Body of pancreas (tissue), 4 donors: Measurements from ENCODE around the gene MS4A13. TPM values are rescaled to one million over a fixed set of nuclear protein-coding genes. Genes with fewer than 3 reads are reported as not detected.

Experiments used
- ATAC-seq: fragments of 150-250 bp; one replicate; pipeline ENCODE4 v1.9.1; 2016
- DNase-seq, 4 donors: peaks; one replicate each; pipeline ENCODE4 v3.0.0-alpha.2; 2019
- H3K27ac ChIP-seq, 4 donors: fragments of 200-600 bp; sonication (generic); 1 replicate in 3 of 4; 2 replicates in 1 of 4; pipeline versions ENCODE4 v1.5.1 to v1.6.1; 2016 to 2019; ENCODE audit warnings: mild to moderate bottlenecking in 1 of 4, mixed read lengths in 1 of 4, moderate library complexity in 1 of 4
- H3K27me3 ChIP-seq, 2 donors: fragments of 200-600 bp; sonication (generic); one replicate each; pipeline ENCODE4 v1.6.0; 2016; ENCODE audit warnings: mild to moderate bottlenecking in 1 of 2
- H3K36me3 ChIP-seq, 2 donors: fragments of 200-600 bp; sonication (generic); replicated peaks in 1 of 2; 2 replicates each; pipeline ENCODE4 v1.5.1; 2016; ENCODE audit warnings: low read depth in 2 of 2; ENCODE audit not compliant: insufficient read depth in 1 of 2
- H3K4me1 ChIP-seq: fragments of 200-600 bp; sonication (generic); one replicate; pipeline ENCODE4 v1.6.0; 2016
- H3K4me3 ChIP-seq, 2 donors: fragments of 200-600 bp; sonication (generic); 1 replicate in 1 of 2; 2 replicates in 1 of 2; pipeline ENCODE4 v1.5.1; 2016 to 2019
- H3K9me3 ChIP-seq, 3 donors: fragments of 200-600 bp; sonication (generic); 1 replicate in 2 of 3; 2 replicates in 1 of 3; pipeline ENCODE4 v1.5.1; 2016
- CTCF ChIP-seq, 7 experiments: fragments of 450-650 bp in 4 of 7; fragments of 200-600 bp in 3 of 7; sonication (generic) in 3 of 7; IDR thresholded peaks; one replicate each; pipeline ENCODE4 v1.5.1; 2016 to 2019; ENCODE audit warnings: antibody characterized with exemption in 7 of 7
- POLR2A ChIP-seq, 3 donors: fragments of 450-650 bp; IDR thresholded peaks; one replicate each; pipeline ENCODE4 v1.6.1; 2016; ENCODE audit warnings: antibody characterized with exemption in 3 of 3, mild to moderate bottlenecking in 2 of 3
- WGBS, 2 donors: methylation state at CpG; one replicate each; pipeline ENCODE4 v1.1.5; 2017; 5-methylcytosine and 5-hydroxymethylcytosine counted together
- intact Hi-C: fragments of 100-400 bp; cut with DNase I; formaldehyde crosslinking; loops from one replicate; pipeline ENCODE4 v1.15.1; 2023
- total RNA-seq, 2 donors: library from RNA; depleted of rRNA; stranded (reverse); fragments of >200 nt; gene quantifications; one replicate each; pipeline ENCODE4 v1.1.0, GENCODE V29; 2016

Gene MS4A13
- total RNA-seq, 2 donors from 2014 or later: not detected

GRCh38 chr11:60511393-60511792, 3.8 kb upstream of the MS4A13 start:
- Histone ChIP-seq H3K4me3 (no peak overlapping the region), H3K27me3 (no peaks in the 10 kb centered on the region), H3K9me3 (no peaks in the 10 kb centered on the region), H3K4me1 (no peaks in the 10 kb centered on the region), H3K36me3 (no peaks in the 10 kb centered on the region), H3K27ac (no peak overlapping the region)
- ATAC-seq: no peak
- TF ChIP-seq CTCF (IDR thresholded peaks at IDR 0.05) (no peak), POLR2A (IDR thresholded peaks at IDR 0.05) (no peak)
- no peak for DNase-seq
- intact Hi-C loops: no loop called here
- 72 to 73% methylated on average over 6 of the region's 6 CpGs for WGBS, 2 donors

- ATAC-seq (no peak), DNase-seq (no peak)
- Histone ChIP-seq H3K27me3 (no peaks in the 10 kb centered on the region), H3K4me1 (no peaks in the 10 kb centered on the region), H3K27ac (no peak overlapping the region), H3K4me3 (no peak overlapping the region), H3K36me3 (no peaks in the 10 kb centered on the region), H3K9me3 (no peaks in the 10 kb centered on the region)
- 74 to 76% methylated on average over 3 of the region's 3 CpGs for WGBS, 2 donors
- TF ChIP-seq CTCF (IDR thresholded peaks at IDR 0.05): no peak
- TF ChIP-seq POLR2A (IDR thresholded peaks at IDR 0.05): no peak
- intact Hi-C loops: no loop called here
These were observed 2.5 kb upstream of the MS4A13 start for GRCh38 chr11:60512651-60513225.

- Histone ChIP-seq H3K4me3 (no peak overlapping the region), H3K4me1 (no peaks in the 10 kb centered on the region), H3K27me3 (no peaks in the 10 kb centered on the region), H3K27ac (no peak overlapping the region), H3K36me3 (no peaks in the 10 kb centered on the region), H3K9me3 (no peaks in the 10 kb centered on the region)
- ATAC-seq (no peak), DNase-seq (no peak)
- intact Hi-C loops: no loop called here
- 35 to 38% methylated on average over 2 of the region's 2 CpGs for WGBS, 2 donors
- TF ChIP-seq POLR2A (IDR thresholded peaks at IDR 0.05) (no peak), CTCF (IDR thresholded peaks at IDR 0.05) (no peak)
These were observed 1.4 kb upstream of the MS4A13 start for GRCh38 chr11:60513496-60514460.

- Histone ChIP-seq H3K27me3 (no peaks in the 10 kb centered on the region), H3K9me3 (no peaks in the 10 kb centered on the region), H3K4me3 (no peak overlapping the region), H3K36me3 (no peaks in the 10 kb centered on the region), H3K4me1 (no peaks in the 10 kb centered on the region), H3K27ac (no peak overlapping the region)
- ATAC-seq (no peak), DNase-seq (no peak)
- intact Hi-C loops: no loop called here
- 34 to 47% methylated on average over 1 of the region's 1 CpG for WGBS, 2 donors
- TF ChIP-seq CTCF (IDR thresholded peaks at IDR 0.05) (no peak), POLR2A (IDR thresholded peaks at IDR 0.05) (no peak)
These were observed 13.3 kb downstream of the MS4A13 start for GRCh38 chr11:60528465-60528864.
